ENCODE results near the gene EGFL7.

The EGFL7 gene

GRCh38 chr9:136645352-136645902 is 17.3 kb upstream of the EGFL7 start:
- no peak for DNase-seq

- DNase-seq = no peak
Observed at GRCh38 chr9:136645903-136646754, 16.6 kb upstream of the EGFL7 start.

- no peak for DNase-seq
Observed at GRCh38 chr9:136646827-136647711, 15.6 kb upstream of the EGFL7 start.

- DNase-seq = no peak
Observed at GRCh38 chr9:136648751-136649150, 14.0 kb upstream of the EGFL7 start.

- DNase-seq = no peak
Observed at GRCh38 chr9:136650021-136650420, 12.7 kb upstream of the EGFL7 start.

- no peak for DNase-seq
Observed at GRCh38 chr9:136650648-136651047, 12.1 kb upstream of the EGFL7 start.

GRCh38 chr9:136651860-136652259 is 10.9 kb upstream of the EGFL7 start:
- no peak for DNase-seq

- DNase-seq = no peak
Observed at GRCh38 chr9:136653323-136654079, 9.2 kb upstream of the EGFL7 start.

- DNase-seq = no peak
Observed at GRCh38 chr9:136654820-136655535, 7.7 kb upstream of the EGFL7 start.

GRCh38 chr9:136655536-136656182 is 7.1 kb upstream of the EGFL7 start:
- DNase-seq = no peak

- DNase-seq = no peak
Observed at GRCh38 chr9:136656183-136656738, 6.5 kb upstream of the EGFL7 start.

GRCh38 chr9:136656795-136657611 is 5.7 kb upstream of the EGFL7 start:
- DNase-seq = no peak

GRCh38 chr9:136657974-136658848 is 4.5 kb upstream of the EGFL7 start:
- DNase-seq = no peak

GRCh38 chr9:136658849-136659535 is 3.7 kb upstream of the EGFL7 start:
- DNase-seq = no peak

- DNase-seq = no peak
Observed at GRCh38 chr9:136659861-136660784, 2.6 kb upstream of the EGFL7 start.

- DNase-seq = no peak
Observed at GRCh38 chr9:136660971-136661550, 1.7 kb upstream of the EGFL7 start.

Measured in stimulated activated CD4-positive, alpha-beta T cell treated with anti-CD3 and anti-CD28 coated beads, Interleukin-4, amount 100 ng/mL, for 1 hour (primary cell).